Measurements from ENCODE around the gene DDX17.

DDX17 gene

GRCh38 chr22:38506118-38506962, at the start of gene DDX17:
DDX17 (minus strand) TSS chr22:38506311.
- Histone ChIP-seq H3K4me1 (ENCODE audit: control insufficient read depth, insufficient read depth, low read length) (peaks cover 23% of the 10 kb centered on the region), H3K4me3 (ENCODE audit: low read length) (peak within 1 kb of the TSS; percentile 90)

GRCh38 chr22:38554281-38554680, 48.2 kb upstream of the DDX17 start:
- no peaks in the 10 kb centered on the region for H3K27me3 ChIP-seq (ENCODE audit: control insufficient read depth, insufficient read depth, low read length)
- no peak overlapping the region for H3K9ac ChIP-seq (ENCODE audit: low read length)
- no peaks in the 10 kb centered on the region for H3K4me1 ChIP-seq (ENCODE audit: control insufficient read depth, insufficient read depth, low read length)
- H3K36me3 ChIP-seq (ENCODE audit: control insufficient read depth, insufficient read depth, low read length) = no peaks in the 10 kb centered on the region
- no peaks in the 10 kb centered on the region for H3K9me3 ChIP-seq (ENCODE audit: control insufficient read depth, low read length)
- no peak overlapping the region for H3K4me3 ChIP-seq (ENCODE audit: low read length)

More at GRCh38 chr22:38506118-38506962, at the start of gene DDX17:
- Histone ChIP-seq H3K36me3 (ENCODE audit: control insufficient read depth, insufficient read depth, low read length) (peaks cover 5% of the 10 kb centered on the region), H3K9me3 (ENCODE audit: control insufficient read depth, low read length) (no peaks in the 10 kb centered on the region), H3K27me3 (ENCODE audit: control insufficient read depth, insufficient read depth, low read length) (no peaks in the 10 kb centered on the region), H3K9ac (ENCODE audit: low read length) (peak within 1 kb of the TSS; percentile 100)

DNA sequence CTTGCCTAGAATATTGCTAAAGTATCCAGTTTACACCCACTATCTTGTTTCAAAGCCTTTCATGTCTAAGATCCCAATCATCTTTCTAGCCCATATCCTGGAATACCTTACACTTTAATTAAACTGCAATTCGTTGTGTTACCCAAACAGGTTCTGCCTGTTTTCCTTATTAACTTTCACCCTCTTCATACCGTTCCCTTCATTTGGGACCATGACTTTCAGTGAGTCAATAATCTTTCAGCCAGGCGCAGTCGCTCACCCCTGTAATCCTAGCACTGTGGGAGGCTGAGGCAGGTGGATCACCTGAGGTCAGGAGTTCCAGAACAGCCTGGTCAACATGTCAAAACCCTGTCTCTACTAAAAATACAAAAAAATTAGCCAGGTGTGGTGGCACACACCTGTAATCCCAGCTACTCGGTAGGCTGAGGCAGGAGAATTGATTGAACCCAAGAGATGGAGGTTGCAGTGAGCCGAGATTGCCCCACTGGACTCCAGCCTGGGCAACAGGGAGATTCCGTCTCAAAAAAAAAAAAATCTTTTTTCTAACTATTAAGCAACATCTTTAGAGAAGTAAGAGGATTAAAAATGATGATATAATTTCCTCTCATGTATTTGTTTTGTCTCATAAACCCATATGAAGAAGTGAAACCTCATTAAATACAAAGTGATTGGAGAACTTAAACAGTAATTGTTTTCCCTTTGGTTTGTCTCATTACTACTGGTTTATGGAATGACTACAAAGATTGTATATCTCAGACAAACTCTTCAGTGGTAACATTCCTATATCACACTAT, 43.2 kb upstream of the DDX17 start:
- H3K4me3 ChIP-seq (ENCODE audit: low read length) = no peak overlapping the region
- H3K27me3 ChIP-seq (ENCODE audit: control insufficient read depth, insufficient read depth, low read length) = no peaks in the 10 kb centered on the region
- no peak overlapping the region for H3K9ac ChIP-seq (ENCODE audit: low read length)
- H3K36me3 ChIP-seq (ENCODE audit: control insufficient read depth, insufficient read depth, low read length) = no peaks in the 10 kb centered on the region
- no peaks in the 10 kb centered on the region for H3K9me3 ChIP-seq (ENCODE audit: control insufficient read depth, low read length)
- no peaks in the 10 kb centered on the region for H3K4me1 ChIP-seq (ENCODE audit: control insufficient read depth, insufficient read depth, low read length)

GRCh38 chr22:38540701-38541100, 34.6 kb upstream of the DDX17 start:
- Histone ChIP-seq H3K36me3 (ENCODE audit: control insufficient read depth, insufficient read depth, low read length) (no peaks in the 10 kb centered on the region), H3K9me3 (ENCODE audit: control insufficient read depth, low read length) (no peaks in the 10 kb centered on the region), H3K27me3 (ENCODE audit: control insufficient read depth, insufficient read depth, low read length) (no peaks in the 10 kb centered on the region), H3K4me1 (ENCODE audit: control insufficient read depth, insufficient read depth, low read length) (no peaks in the 10 kb centered on the region), H3K9ac (ENCODE audit: low read length) (no peak overlapping the region), H3K4me3 (ENCODE audit: low read length) (no peak overlapping the region)

DNA sequence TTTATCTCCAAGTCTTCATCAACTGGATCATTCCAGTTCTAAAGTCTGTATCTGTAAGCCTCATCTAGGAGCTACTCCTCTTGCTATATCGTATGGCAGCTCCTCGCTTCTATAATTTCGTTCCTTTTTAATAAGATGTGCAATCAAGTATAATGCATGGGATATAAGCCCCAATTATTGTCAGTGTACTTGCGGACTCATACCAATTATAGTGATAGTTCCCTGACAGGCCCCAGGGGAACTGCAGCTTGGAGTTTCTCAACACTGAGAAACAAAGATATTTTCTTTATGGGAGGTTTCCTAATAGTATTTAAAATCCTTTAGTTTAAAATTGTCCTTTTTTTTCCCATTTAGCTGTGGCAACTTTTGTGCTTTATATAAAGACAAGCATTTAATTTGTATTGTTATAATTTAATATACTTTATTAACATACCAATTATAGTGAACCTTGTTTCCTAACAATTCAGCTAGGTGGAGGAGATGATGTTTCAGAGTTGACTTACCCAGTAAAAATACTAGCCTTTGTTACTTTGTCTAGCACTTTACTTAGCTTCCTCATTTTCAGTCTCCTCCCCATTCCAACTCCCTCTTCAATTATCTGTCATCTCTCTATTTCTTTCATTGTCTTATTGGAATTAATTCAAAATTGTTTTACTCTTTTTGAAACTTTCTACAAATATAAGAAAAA, 25.3 kb upstream of the DDX17 start:
- no peaks in the 10 kb centered on the region for H3K4me1 ChIP-seq (ENCODE audit: control insufficient read depth, insufficient read depth, low read length)
- H3K27me3 ChIP-seq (ENCODE audit: control insufficient read depth, insufficient read depth, low read length) = no peaks in the 10 kb centered on the region
- no peaks in the 10 kb centered on the region for H3K36me3 ChIP-seq (ENCODE audit: control insufficient read depth, insufficient read depth, low read length)
- H3K9ac ChIP-seq (ENCODE audit: low read length) = no peak overlapping the region
- H3K4me3 ChIP-seq (ENCODE audit: low read length) = no peak overlapping the region
- H3K9me3 ChIP-seq (ENCODE audit: control insufficient read depth, low read length) = no peaks in the 10 kb centered on the region

DNA sequence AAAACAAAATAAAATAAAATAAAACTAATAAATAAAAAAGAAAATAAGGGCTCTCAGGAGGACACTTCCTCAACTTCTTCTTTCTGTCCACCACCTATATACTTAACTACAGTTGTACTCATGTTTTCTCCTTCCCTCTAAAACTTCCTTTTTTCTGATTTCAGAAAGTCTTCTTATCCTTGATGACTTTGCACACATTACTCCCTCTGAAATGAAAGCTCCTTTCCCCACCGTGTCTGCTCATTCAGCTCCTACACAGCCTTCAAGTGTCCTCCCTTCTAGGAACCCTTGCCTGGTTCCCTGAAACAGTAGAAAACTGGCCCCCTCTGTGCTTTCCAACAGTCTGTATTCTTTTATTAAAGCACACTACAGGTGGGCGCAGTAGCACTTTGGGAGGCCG, 18.3 kb upstream of the DDX17 start:
- no peaks in the 10 kb centered on the region for H3K9me3 ChIP-seq (ENCODE audit: control insufficient read depth, low read length)
- H3K9ac ChIP-seq (ENCODE audit: low read length) = no peak overlapping the region
- no peaks in the 10 kb centered on the region for H3K4me1 ChIP-seq (ENCODE audit: control insufficient read depth, insufficient read depth, low read length)
- no peak overlapping the region for H3K4me3 ChIP-seq (ENCODE audit: low read length)
- H3K36me3 ChIP-seq (ENCODE audit: control insufficient read depth, insufficient read depth, low read length) = no peaks in the 10 kb centered on the region
- no peaks in the 10 kb centered on the region for H3K27me3 ChIP-seq (ENCODE audit: control insufficient read depth, insufficient read depth, low read length)

GRCh38 chr22:38523479-38523878, 17.4 kb upstream of the DDX17 start:
- no peaks in the 10 kb centered on the region for H3K27me3 ChIP-seq (ENCODE audit: control insufficient read depth, insufficient read depth, low read length)
- H3K9me3 ChIP-seq (ENCODE audit: control insufficient read depth, low read length) = no peaks in the 10 kb centered on the region
- no peak overlapping the region for H3K4me3 ChIP-seq (ENCODE audit: low read length)
- no peaks in the 10 kb centered on the region for H3K4me1 ChIP-seq (ENCODE audit: control insufficient read depth, insufficient read depth, low read length)
- H3K9ac ChIP-seq (ENCODE audit: low read length) = no peak overlapping the region
- H3K36me3 ChIP-seq (ENCODE audit: control insufficient read depth, insufficient read depth, low read length) = no peaks in the 10 kb centered on the region

- Histone ChIP-seq H3K9me3 (ENCODE audit: control insufficient read depth, low read length) (no peaks in the 10 kb centered on the region), H3K27me3 (ENCODE audit: control insufficient read depth, insufficient read depth, low read length) (no peaks in the 10 kb centered on the region), H3K9ac (ENCODE audit: low read length) (no peak overlapping the region), H3K4me1 (ENCODE audit: control insufficient read depth, insufficient read depth, low read length) (no peaks in the 10 kb centered on the region), H3K36me3 (ENCODE audit: control insufficient read depth, insufficient read depth, low read length) (no peaks in the 10 kb centered on the region), H3K4me3 (ENCODE audit: low read length) (no peak overlapping the region)
Measured at GRCh38 chr22:38523029-38523428, 16.9 kb upstream of the DDX17 start.

GRCh38 chr22:38519453-38520250, 13.5 kb upstream of the DDX17 start:
- Histone ChIP-seq H3K4me3 (ENCODE audit: low read length) (no peak overlapping the region), H3K27me3 (ENCODE audit: control insufficient read depth, insufficient read depth, low read length) (no peaks in the 10 kb centered on the region), H3K4me1 (ENCODE audit: control insufficient read depth, insufficient read depth, low read length) (no peaks in the 10 kb centered on the region), H3K9ac (ENCODE audit: low read length) (no peak overlapping the region), H3K9me3 (ENCODE audit: control insufficient read depth, low read length) (no peaks in the 10 kb centered on the region), H3K36me3 (ENCODE audit: control insufficient read depth, insufficient read depth, low read length) (no peaks in the 10 kb centered on the region)

- no peak overlapping the region for H3K9ac ChIP-seq (ENCODE audit: low read length)
- H3K4me3 ChIP-seq (ENCODE audit: low read length) = no peak overlapping the region
- H3K36me3 ChIP-seq (ENCODE audit: control insufficient read depth, insufficient read depth, low read length) = no peaks in the 10 kb centered on the region
- H3K4me1 ChIP-seq (ENCODE audit: control insufficient read depth, insufficient read depth, low read length) = no peaks in the 10 kb centered on the region
- H3K27me3 ChIP-seq (ENCODE audit: control insufficient read depth, insufficient read depth, low read length) = no peaks in the 10 kb centered on the region
- H3K9me3 ChIP-seq (ENCODE audit: control insufficient read depth, low read length) = no peaks in the 10 kb centered on the region
Measured at GRCh38 chr22:38518620-38519019, 12.5 kb upstream of the DDX17 start.

DNA sequence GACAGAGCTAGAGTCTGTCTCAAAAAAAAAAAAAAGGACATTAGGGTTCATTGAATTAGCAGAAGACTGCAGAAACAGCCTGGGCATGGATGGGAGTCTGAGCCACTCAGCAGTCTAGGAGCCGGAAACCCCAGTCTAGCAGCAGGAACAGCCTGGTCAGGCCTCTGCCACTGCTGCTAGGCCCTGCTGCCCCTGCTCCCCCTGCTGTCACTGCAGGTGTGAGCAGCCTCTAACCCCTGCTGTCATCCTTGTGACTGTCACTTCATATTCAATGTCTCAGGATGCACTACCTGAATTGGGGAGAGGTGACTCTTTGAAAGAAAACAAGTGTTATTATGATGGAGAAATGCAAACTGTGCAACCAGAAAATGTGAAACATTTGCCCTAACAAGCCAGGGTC, 7.0 kb upstream of the DDX17 start:
- no peaks in the 10 kb centered on the region for H3K36me3 ChIP-seq (ENCODE audit: control insufficient read depth, insufficient read depth, low read length)
- H3K4me3 ChIP-seq (ENCODE audit: low read length) = no peak overlapping the region
- no peak overlapping the region for H3K9ac ChIP-seq (ENCODE audit: low read length)
- peaks cover 2% of the 10 kb centered on the region for H3K27me3 ChIP-seq (ENCODE audit: control insufficient read depth, insufficient read depth, low read length)
- H3K4me1 ChIP-seq (ENCODE audit: control insufficient read depth, insufficient read depth, low read length) = no peaks in the 10 kb centered on the region
- H3K9me3 ChIP-seq (ENCODE audit: control insufficient read depth, low read length) = no peaks in the 10 kb centered on the region
